AG04450 (cell line): Measurements from ENCODE around the gene TMPRSS11D. TPM values are rescaled to one million over a fixed set of nuclear protein-coding genes. Genes with fewer than 3 reads are reported as not detected.

ENCODE experiments used
- CTCF ChIA-PET: fragments of 300-600, 350-600 bp; formaldehyde crosslinking; extraction: SDS; loops from one replicate; lab custom pipeline; 2022; ENCODE audit warnings: antibody characterized with exemption, inconsistent platforms; lab: Charles Lee
- POLR2A ChIA-PET: fragments of 350-600 bp; formaldehyde crosslinking; extraction: SDS; loops from one replicate; lab custom pipeline; 2021; ENCODE audit warnings: antibody characterized with exemption, inconsistent platforms; lab: Yijun Ruan, JAX
- DNase-seq: peaks from one replicate; pipeline ENCODE4 v3.0.0-alpha.2; 2011; ENCODE audit warnings: low read depth, low spot score
- H3K27ac ChIP-seq: one replicate; pipeline ENCODE4 v1.5.1; 2012; ENCODE audit warnings: low read depth, low read length, control low read depth
- H3K27me3 ChIP-seq: one replicate; pipeline ENCODE4 v1.6.0; 2012; ENCODE audit warnings: low read length; ENCODE audit not compliant: control insufficient read depth, insufficient read depth
- H3K4me3 ChIP-seq: 2 replicates; pipeline ENCODE4 v1.5.1; 2011; ENCODE audit warnings: mild to moderate bottlenecking, low read depth, low read length, control low read depth
- H3K9me3 ChIP-seq: 2 replicates; pipeline ENCODE4 v1.5.1; 2012; ENCODE audit warnings: low read length; ENCODE audit not compliant: control insufficient read depth, insufficient read depth
- CTCF ChIP-seq: IDR thresholded peaks from 2 replicates; pipeline ENCODE4 v1.5.1; 2011; ENCODE audit warnings: low read depth, low read length, control low read depth, inconsistent platforms
- polyA minus RNA-seq: library from RNA; depleted of rRNA, polyadenylated mRNA; stranded (reverse); fragments of >200 nt; gene quantifications from 2 replicates; pipeline ENCODE4 v1.2.3, GENCODE V29; 2011; rRNA and poly(A)+ RNA removed
- polyA plus RNA-seq: library from polyadenylated mRNA; depleted of rRNA; stranded (reverse); fragments of >200 nt; gene quantifications from 2 replicates; pipeline ENCODE4 v1.2.3, GENCODE V29; 2011; rRNA removed

The TMPRSS11D gene
- polyA plus RNA-seq, result not detected in 2 replicates
- not detected in 2 replicates for polyA minus RNA-seq

- Histone ChIP-seq H3K27me3 (no peaks in the 10 kb centered on the region), H3K9me3 (no peaks in the 10 kb centered on the region), H3K27ac (no peak within 1 kb of the TSS), H3K4me3 (no peak within 1 kb of the TSS)
- no peak for TF ChIP-seq CTCF
- ChIA-PET POLR2A (no interaction called here), CTCF (interaction anchor here (0.5 to 7.8 kb wide), 3 partner anchors 27 to 220 kb away, joined by 3 to 62 read pairs (median 9); no protein-coding TSS in a partner anchor)
- DNase-seq, result no peak
These were observed at the start of gene TMPRSS11D for GRCh38 chr4:67883902-67884301. TMPRSS11D (minus strand) TSS chr4:67884002; CDS start chr4:67883933, 69 bp downstream.

GRCh38 chr4:67933038-67933437 lies 49.2 kb upstream of the TMPRSS11D start:
- CTCF ChIA-PET, result interaction anchor here (1.0 kb wide), 1 partner anchor 23 kb away, joined by 3 read pairs; no protein-coding TSS in a partner anchor
- Histone ChIP-seq H3K27ac (no peak overlapping the region), H3K27me3 (no peaks in the 10 kb centered on the region), H3K9me3 (no peaks in the 10 kb centered on the region), H3K4me3 (no peak overlapping the region)
- POLR2A ChIA-PET, result no interaction called here
- TF ChIP-seq CTCF, result no peak
- no peak for DNase-seq

GRCh38 chr4:67931256-67931655 lies 47.5 kb upstream of the TMPRSS11D start:
- ChIA-PET POLR2A (no interaction called here), CTCF (no interaction called here)
- no peak for TF ChIP-seq CTCF
- H3K27ac ChIP-seq, result no peak overlapping the region
- no peak for DNase-seq
- H3K27me3 ChIP-seq, result no peaks in the 10 kb centered on the region
- H3K4me3 ChIP-seq, result no peak overlapping the region
- peaks cover 3% of the 10 kb centered on the region; the same call in 1 of the 2 replicates for H3K9me3 ChIP-seq

GRCh38 chr4:67929426-67929825 lies 45.6 kb upstream of the TMPRSS11D start:
- CTCF ChIA-PET, result interaction anchor here (1.3 to 1.4 kb wide), 2 partner anchors 20 to 183 kb away, joined by 4 to 5 read pairs; no protein-coding TSS in a partner anchor
- POLR2A ChIA-PET, result no interaction called here
- no peak for DNase-seq
- H3K4me3 ChIP-seq, result no peak overlapping the region
- no peak for TF ChIP-seq CTCF
- H3K9me3 ChIP-seq, result peaks cover 3% of the 10 kb centered on the region; the same call in 1 of the 2 replicates
- H3K27ac ChIP-seq, result no peak overlapping the region
- H3K27me3 ChIP-seq, result no peaks in the 10 kb centered on the region

GRCh38 chr4:67928546-67928945 lies 44.7 kb upstream of the TMPRSS11D start:
- ChIA-PET CTCF (interaction anchor here (1.3 to 1.4 kb wide), 2 partner anchors 19 to 182 kb away, joined by 4 to 5 read pairs; no protein-coding TSS in a partner anchor), POLR2A (no interaction called here)
- no peak overlapping the region for H3K4me3 ChIP-seq
- peaks cover 3% of the 10 kb centered on the region; the same call in 1 of the 2 replicates for H3K9me3 ChIP-seq
- TF ChIP-seq CTCF, result no peak
- H3K27me3 ChIP-seq, result no peaks in the 10 kb centered on the region
- no peak for DNase-seq
- H3K27ac ChIP-seq, result no peak overlapping the region
